Esophagus mucosa (tissue), 1 donor: ENCODE measurements around the gene GABRG2. TPM values are rescaled to one million over a fixed set of nuclear protein-coding genes. Genes with fewer than 3 reads are reported as not detected.

Source experiments
- ATAC-seq: fragments of 200-7000 bp; cut with Tn5 transposase; one replicate; pipeline ENCODE4 v1.9.1; 2020
- total RNA-seq: library from RNA; stranded (reverse); gene quantifications from one replicate; pipeline ENCODE4 v1.2.4, GENCODE V29; 2023
- donor health status: DM: yes; HTN: yes; CAD: no.

Gene GABRG2
- total RNA-seq, 1 donor from 2014 or later, result not detected

GRCh38 chr5:162196351-162196750, 128.8 kb downstream of the GABRG2 start:
- ATAC-seq, result no peak

- ATAC-seq, result no peak
Measured at GRCh38 chr5:162202285-162202880, 134.8 kb downstream of the GABRG2 start.

Other genes with a start within 250 kb of the GABRG2 start
- not detected for gene GABRA1, start 219.7 kb upstream of the GABRG2 start, total RNA-seq